ENCODE data around the gene MRS2.
"Not testable (repeated sequence)": the region's sequence is repeated elsewhere in the genome, so short reads cannot be mapped to it uniquely, and the experiment has no call there.

The MRS2 gene

DNA sequence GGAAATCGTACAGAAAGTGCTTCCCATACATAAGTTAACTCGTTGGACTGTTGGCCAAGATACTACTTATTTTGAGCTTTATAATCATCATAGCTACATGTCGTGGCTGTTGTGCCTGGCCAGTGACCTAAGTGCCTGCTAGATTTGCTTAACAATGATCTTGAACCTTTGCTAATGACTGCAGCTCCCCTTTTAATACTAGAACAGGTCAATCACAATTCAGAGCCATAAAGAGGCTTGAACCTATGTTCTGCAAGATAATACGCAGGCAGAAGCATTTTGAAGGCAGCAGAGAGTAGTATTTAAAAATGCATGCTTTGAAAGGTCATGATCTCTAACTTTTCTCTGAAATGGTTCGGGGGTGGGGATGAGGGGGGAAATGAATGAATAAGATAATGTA lies 2.5 kb downstream of the MRS2 start:
- no peak for ATAC-seq
- TF ChIP-seq ZNF8 (CRISPR knock-in tag; IDR thresholded peaks at IDR 0.05): no peak
- no peak for TF ChIP-seq ARNTL (CRISPR knock-in tag; IDR thresholded peaks at IDR 0.05; ENCODE audit: borderline replicate concordance, low read depth)

- ATAC-seq: no peak
- TF ChIP-seq ZNF565 (CRISPR knock-in tag; conservative IDR thresholded peaks at IDR 0.05; ENCODE audit: low read depth) (no peak), ZFP3 (CRISPR knock-in tag; IDR thresholded peaks at IDR 0.05) (no peak), GLIS3 (CRISPR knock-in tag; IDR thresholded peaks at IDR 0.05) (no peak), OSR1 (CRISPR knock-in tag; IDR thresholded peaks at IDR 0.05) (no peak), RARB (CRISPR knock-in tag; IDR thresholded peaks at IDR 0.05) (no peak), ARNTL (CRISPR knock-in tag; IDR thresholded peaks at IDR 0.05; ENCODE audit: borderline replicate concordance, low read depth) (no peak), BACH2 (CRISPR knock-in tag; IDR thresholded peaks at IDR 0.05; ENCODE audit: borderline replicate concordance) (no peak), SNAI2 (CRISPR knock-in tag; IDR thresholded peaks at IDR 0.05) (no peak), ZC3H10 (CRISPR knock-in tag; IDR thresholded peaks at IDR 0.05) (no peak), CSRNP3 (CRISPR knock-in tag; IDR thresholded peaks at IDR 0.05) (no peak), ZNF8 (CRISPR knock-in tag; IDR thresholded peaks at IDR 0.05) (no peak), TCF4 (CRISPR knock-in tag; IDR thresholded peaks at IDR 0.05; ENCODE audit: borderline replicate concordance) (no peak), CSDC2 (CRISPR knock-in tag; IDR thresholded peaks at IDR 0.05) (no peak), ESRRG (CRISPR knock-in tag; IDR thresholded peaks at IDR 0.05) (no peak)
- TF ChIP-seq, protein P1, sequence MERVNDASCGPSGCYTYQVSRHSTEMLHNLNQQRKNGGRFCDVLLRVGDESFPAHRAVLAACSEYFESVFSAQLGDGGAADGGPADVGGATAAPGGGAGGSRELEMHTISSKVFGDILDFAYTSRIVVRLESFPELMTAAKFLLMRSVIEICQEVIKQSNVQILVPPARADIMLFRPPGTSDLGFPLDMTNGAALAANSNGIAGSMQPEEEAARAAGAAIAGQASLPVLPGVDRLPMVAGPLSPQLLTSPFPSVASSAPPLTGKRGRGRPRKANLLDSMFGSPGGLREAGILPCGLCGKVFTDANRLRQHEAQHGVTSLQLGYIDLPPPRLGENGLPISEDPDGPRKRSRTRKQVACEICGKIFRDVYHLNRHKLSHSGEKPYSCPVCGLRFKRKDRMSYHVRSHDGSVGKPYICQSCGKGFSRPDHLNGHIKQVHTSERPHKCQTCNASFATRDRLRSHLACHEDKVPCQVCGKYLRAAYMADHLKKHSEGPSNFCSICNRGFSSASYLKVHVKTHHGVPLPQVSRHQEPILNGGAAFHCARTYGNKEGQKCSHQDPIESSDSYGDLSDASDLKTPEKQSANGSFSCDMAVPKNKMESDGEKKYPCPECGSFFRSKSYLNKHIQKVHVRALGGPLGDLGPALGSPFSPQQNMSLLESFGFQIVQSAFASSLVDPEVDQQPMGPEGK (CRISPR knock-in tag; IDR thresholded peaks at IDR 0.05; ENCODE audit: borderline replicate concordance): no peak
These were observed 6.1 kb downstream of the MRS2 start for GRCh38 chr6:24408719-24409410.

- TF ChIP-seq ARNTL (CRISPR knock-in tag; IDR thresholded peaks at IDR 0.05; ENCODE audit: borderline replicate concordance, low read depth): no peak
- no peak for TF ChIP-seq RARB (CRISPR knock-in tag; IDR thresholded peaks at IDR 0.05)
- no peak for TF ChIP-seq TOX (CRISPR knock-in tag; IDR thresholded peaks at IDR 0.05; ENCODE audit: borderline replicate concordance)
- ATAC-seq: no peak
These were observed 7.9 kb downstream of the MRS2 start for GRCh38 chr6:24410622-24411021.

- TF ChIP-seq SNAI2 (CRISPR knock-in tag; IDR thresholded peaks at IDR 0.05) (no peak), RARB (CRISPR knock-in tag; IDR thresholded peaks at IDR 0.05) (no peak), ISL1 (CRISPR knock-in tag; IDR thresholded peaks at IDR 0.05) (no peak), PPARA (CRISPR knock-in tag; IDR thresholded peaks at IDR 0.05; ENCODE audit: borderline replicate concordance) (no peak)
- ATAC-seq: no peak
These were observed 9.6 kb downstream of the MRS2 start for GRCh38 chr6:24412294-24412693.

- not testable (repeated sequence) for ATAC-seq
These were observed 11.8 kb downstream of the MRS2 start for GRCh38 chr6:24414531-24414930.

DNA sequence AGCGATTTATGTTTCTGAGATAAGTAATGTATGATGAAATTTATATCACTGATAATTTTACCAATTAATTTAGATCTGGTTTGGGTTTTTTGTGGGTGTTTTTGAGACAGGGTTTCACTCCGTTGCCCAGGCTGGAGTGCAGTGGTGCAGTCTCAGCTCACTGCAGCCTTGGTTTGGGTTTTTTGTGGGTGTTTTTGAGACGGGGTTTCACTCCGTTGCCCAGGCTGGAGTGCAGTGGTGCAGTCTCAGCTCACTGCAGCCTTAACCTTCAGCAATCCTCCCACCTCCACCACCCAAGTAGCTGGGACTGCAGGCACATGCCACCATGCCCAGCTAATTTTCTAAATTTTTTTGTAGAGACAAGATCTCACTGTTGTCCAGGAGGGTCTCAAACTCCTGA lies 13.0 kb downstream of the MRS2 start:
- ATAC-seq: no peak
- TF ChIP-seq GLIS3 (CRISPR knock-in tag; IDR thresholded peaks at IDR 0.05) (no peak), RARB (CRISPR knock-in tag; IDR thresholded peaks at IDR 0.05) (no peak), ZC3H10 (CRISPR knock-in tag; IDR thresholded peaks at IDR 0.05) (no peak), OSR1 (CRISPR knock-in tag; IDR thresholded peaks at IDR 0.05) (no peak), CSDC2 (CRISPR knock-in tag; IDR thresholded peaks at IDR 0.05) (no peak), PPARA (CRISPR knock-in tag; IDR thresholded peaks at IDR 0.05; ENCODE audit: borderline replicate concordance) (no peak), ARNTL (CRISPR knock-in tag; IDR thresholded peaks at IDR 0.05; ENCODE audit: borderline replicate concordance, low read depth) (no peak), TCF4 (CRISPR knock-in tag; IDR thresholded peaks at IDR 0.05; ENCODE audit: borderline replicate concordance) (no peak), TOX (CRISPR knock-in tag; IDR thresholded peaks at IDR 0.05; ENCODE audit: borderline replicate concordance) (no peak), BACH2 (CRISPR knock-in tag; IDR thresholded peaks at IDR 0.05; ENCODE audit: borderline replicate concordance) (no peak), ESRRG (CRISPR knock-in tag; IDR thresholded peaks at IDR 0.05) (no peak), ISL1 (CRISPR knock-in tag; IDR thresholded peaks at IDR 0.05) (no peak)
- TF ChIP-seq, protein P2, sequence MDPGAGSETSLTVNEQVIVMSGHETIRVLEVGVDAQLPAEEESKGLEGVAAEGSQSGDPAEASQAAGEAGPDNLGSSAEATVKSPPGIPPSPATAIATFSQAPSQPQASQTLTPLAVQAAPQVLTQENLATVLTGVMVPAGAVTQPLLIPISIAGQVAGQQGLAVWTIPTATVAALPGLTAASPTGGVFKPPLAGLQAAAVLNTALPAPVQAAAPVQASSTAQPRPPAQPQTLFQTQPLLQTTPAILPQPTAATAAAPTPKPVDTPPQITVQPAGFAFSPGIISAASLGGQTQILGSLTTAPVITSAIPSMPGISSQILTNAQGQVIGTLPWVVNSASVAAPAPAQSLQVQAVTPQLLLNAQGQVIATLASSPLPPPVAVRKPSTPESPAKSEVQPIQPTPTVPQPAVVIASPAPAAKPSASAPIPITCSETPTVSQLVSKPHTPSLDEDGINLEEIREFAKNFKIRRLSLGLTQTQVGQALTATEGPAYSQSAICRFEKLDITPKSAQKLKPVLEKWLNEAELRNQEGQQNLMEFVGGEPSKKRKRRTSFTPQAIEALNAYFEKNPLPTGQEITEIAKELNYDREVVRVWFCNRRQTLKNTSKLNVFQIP (CRISPR knock-in tag; IDR thresholded peaks at IDR 0.05; ENCODE audit: borderline replicate concordance, low read depth): no peak
- TF ChIP-seq, protein P3, sequence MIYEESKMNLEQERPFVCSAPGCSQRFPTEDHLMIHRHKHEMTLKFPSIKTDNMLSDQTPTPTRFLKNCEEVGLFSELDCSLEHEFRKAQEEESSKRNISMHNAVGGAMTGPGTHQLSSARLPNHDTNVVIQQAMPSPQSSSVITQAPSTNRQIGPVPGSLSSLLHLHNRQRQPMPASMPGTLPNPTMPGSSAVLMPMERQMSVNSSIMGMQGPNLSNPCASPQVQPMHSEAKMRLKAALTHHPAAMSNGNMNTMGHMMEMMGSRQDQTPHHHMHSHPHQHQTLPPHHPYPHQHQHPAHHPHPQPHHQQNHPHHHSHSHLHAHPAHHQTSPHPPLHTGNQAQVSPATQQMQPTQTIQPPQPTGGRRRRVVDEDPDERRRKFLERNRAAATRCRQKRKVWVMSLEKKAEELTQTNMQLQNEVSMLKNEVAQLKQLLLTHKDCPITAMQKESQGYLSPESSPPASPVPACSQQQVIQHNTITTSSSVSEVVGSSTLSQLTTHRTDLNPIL (CRISPR knock-in tag; IDR thresholded peaks at IDR 0.05; ENCODE audit: low read depth): no peak
- TF ChIP-seq, protein P4, sequence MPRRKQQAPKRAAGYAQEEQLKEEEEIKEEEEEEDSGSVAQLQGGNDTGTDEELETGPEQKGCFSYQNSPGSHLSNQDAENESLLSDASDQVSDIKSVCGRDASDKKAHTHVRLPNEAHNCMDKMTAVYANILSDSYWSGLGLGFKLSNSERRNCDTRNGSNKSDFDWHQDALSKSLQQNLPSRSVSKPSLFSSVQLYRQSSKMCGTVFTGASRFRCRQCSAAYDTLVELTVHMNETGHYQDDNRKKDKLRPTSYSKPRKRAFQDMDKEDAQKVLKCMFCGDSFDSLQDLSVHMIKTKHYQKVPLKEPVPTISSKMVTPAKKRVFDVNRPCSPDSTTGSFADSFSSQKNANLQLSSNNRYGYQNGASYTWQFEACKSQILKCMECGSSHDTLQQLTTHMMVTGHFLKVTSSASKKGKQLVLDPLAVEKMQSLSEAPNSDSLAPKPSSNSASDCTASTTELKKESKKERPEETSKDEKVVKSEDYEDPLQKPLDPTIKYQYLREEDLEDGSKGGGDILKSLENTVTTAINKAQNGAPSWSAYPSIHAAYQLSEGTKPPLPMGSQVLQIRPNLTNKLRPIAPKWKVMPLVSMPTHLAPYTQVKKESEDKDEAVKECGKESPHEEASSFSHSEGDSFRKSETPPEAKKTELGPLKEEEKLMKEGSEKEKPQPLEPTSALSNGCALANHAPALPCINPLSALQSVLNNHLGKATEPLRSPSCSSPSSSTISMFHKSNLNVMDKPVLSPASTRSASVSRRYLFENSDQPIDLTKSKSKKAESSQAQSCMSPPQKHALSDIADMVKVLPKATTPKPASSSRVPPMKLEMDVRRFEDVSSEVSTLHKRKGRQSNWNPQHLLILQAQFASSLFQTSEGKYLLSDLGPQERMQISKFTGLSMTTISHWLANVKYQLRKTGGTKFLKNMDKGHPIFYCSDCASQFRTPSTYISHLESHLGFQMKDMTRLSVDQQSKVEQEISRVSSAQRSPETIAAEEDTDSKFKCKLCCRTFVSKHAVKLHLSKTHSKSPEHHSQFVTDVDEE (CRISPR knock-in tag; IDR thresholded peaks at IDR 0.05): no peak

Data from SK-N-SH treated with all-trans-retinoic acid at 6 μM for 48 hours (cell line).